ENCODE measurements around the gene UBALD1.

DNA sequence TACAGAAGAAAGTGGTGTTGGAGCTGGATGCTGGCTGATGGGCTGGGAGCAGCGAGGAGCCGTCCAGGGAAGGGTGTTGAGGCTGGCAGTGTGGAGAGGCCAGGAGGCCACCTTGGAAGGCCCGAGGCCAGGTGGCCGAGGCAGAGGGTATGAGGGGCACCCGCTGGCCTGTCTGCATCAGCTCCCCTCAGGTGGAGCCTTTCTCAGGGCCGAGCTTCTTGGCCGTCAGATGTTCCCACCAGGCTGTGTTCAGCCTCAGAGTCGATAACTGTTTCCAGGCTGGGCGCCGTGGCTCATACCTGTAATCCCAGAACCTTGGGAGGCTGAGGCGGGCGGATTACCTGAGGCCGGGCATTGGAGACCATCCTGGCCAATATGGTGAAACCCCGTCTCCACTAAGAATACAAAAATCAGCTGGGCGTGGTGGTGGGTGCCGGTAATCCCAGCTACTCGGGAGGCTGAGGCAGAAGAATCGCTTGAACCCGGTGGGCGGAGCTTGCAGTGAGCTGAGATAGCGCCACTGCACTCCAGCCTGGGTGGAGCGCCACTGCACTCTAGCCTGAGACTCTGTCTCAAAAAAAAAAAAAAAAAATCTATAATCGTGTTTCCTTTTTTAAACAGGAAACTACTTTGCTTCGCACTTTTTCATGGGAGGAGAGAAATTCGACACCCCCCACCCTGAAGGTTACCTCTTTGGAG lies 35.2 kb upstream of the UBALD1 start:
- no peak for TF ChIP-seq ZNF274 (IDR thresholded peaks at IDR 0.05; ENCODE audit: low read depth, low read length)
- TF ChIP-seq, protein P1, sequence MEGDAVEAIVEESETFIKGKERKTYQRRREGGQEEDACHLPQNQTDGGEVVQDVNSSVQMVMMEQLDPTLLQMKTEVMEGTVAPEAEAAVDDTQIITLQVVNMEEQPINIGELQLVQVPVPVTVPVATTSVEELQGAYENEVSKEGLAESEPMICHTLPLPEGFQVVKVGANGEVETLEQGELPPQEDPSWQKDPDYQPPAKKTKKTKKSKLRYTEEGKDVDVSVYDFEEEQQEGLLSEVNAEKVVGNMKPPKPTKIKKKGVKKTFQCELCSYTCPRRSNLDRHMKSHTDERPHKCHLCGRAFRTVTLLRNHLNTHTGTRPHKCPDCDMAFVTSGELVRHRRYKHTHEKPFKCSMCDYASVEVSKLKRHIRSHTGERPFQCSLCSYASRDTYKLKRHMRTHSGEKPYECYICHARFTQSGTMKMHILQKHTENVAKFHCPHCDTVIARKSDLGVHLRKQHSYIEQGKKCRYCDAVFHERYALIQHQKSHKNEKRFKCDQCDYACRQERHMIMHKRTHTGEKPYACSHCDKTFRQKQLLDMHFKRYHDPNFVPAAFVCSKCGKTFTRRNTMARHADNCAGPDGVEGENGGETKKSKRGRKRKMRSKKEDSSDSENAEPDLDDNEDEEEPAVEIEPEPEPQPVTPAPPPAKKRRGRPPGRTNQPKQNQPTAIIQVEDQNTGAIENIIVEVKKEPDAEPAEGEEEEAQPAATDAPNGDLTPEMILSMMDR (IDR thresholded peaks at IDR 0.05 in 2 of 3, conservative IDR thresholded peaks at IDR 0.05 in 1 of 3; ENCODE audit: borderline replicate concordance in 1 of 3, insufficient read depth in 1 of 3, low read depth in 2 of 3, low read length in 2 of 3): no peak
- no peak for TF ChIP-seq EGR1 (IDR thresholded peaks at IDR 0.05; ENCODE audit: low read depth)
- TF ChIP-seq SP1 (IDR thresholded peaks at IDR 0.05; ENCODE audit: low read depth): no peak
- no peak for TF ChIP-seq EZH2 (IDR thresholded peaks at IDR 0.05)

Measured in HCT116 (cell line).